K562 (cell line): ENCODE results near the gene ATP6V0C. TPM values are rescaled to one million over a fixed set of nuclear protein-coding genes. Genes with fewer than 3 reads are reported as not detected.

Source experiments
- ARID4B ChIP-seq: sonication (generic); formaldehyde crosslinking; IDR thresholded peaks from 2 replicates; pipeline ENCODE4 v1.8.0; 2022; ENCODE audit warnings: mild to moderate bottlenecking, missing genetic modification reagents
- BHLHE40 ChIP-seq: IDR thresholded peaks from 2 replicates; pipeline ENCODE4 v1.6.1; 2011; ENCODE audit warnings: low read length, improper control_type of control experiment
- CTCF ChIP-seq, 3 experiments: IDR thresholded peaks in 2 of 3; conservative IDR thresholded peaks in 1 of 3; 2 replicates each; pipeline ENCODE4 v1.5.1; 2011 to 2012; ENCODE audit warnings: low read length in 3 of 3, mild to moderate bottlenecking in 3 of 3, control low read depth in 2 of 3, improper control_type of control experiment in 1 of 3, inconsistent platforms in 1 of 3, low read depth in 1 of 3, mixed read lengths in 1 of 3, moderate library complexity in 1 of 3; ENCODE audit not compliant: insufficient read depth in 2 of 3
- FIP1L1 ChIP-seq: fragments of 200-400 bp; formaldehyde crosslinking; IDR thresholded peaks from 2 replicates; pipeline ENCODE4 v1.6.1; 2018; ENCODE audit warnings: mild to moderate bottlenecking, low read depth, low read length; ENCODE audit not compliant: poor library complexity, severe bottlenecking
- GABPB1 ChIP-seq: sonication (generic); formaldehyde crosslinking; IDR thresholded peaks from 2 replicates; pipeline ENCODE4 v1.8.0; 2022; ENCODE audit warnings: mild to moderate bottlenecking, missing genetic modification reagents
- KDM5B ChIP-seq: fragments of 200-600 bp; sonication (generic); IDR thresholded peaks from 2 replicates; pipeline ENCODE4 v1.6.1; 2012; ENCODE audit warnings: low read depth, mild to moderate bottlenecking, moderate library complexity, low read length, control low read depth, inconsistent platforms; ENCODE audit not compliant: insufficient replicate concordance
- L3MBTL2 ChIP-seq: fragments of 450-650 bp; IDR thresholded peaks from 2 replicates; pipeline ENCODE4 v1.6.1; 2016; ENCODE audit warnings: mild to moderate bottlenecking, moderate library complexity
- NEUROD1 ChIP-seq: fragments of 150-350 bp; IDR thresholded peaks from 2 replicates; pipeline ENCODE4 v1.6.1; 2014; ENCODE audit warnings: borderline replicate concordance, low read length, low read depth; ENCODE audit not compliant: partially characterized antibody
- NKRF ChIP-seq: fragments of 450-650 bp; IDR thresholded peaks from 2 replicates; pipeline ENCODE4 v1.6.1; 2016; ENCODE audit warnings: borderline replicate concordance
- POLR2A ChIP-seq: fragments of 450-650 bp; conservative IDR thresholded peaks from 2 replicates; pipeline ENCODE4 v1.6.1; 2016
- PPARD ChIP-seq: fragments of 250-450 bp; sonication (Bioruptor Pico); IDR thresholded peaks from 2 replicates; pipeline ENCODE4 v1.8.0; 2022; ENCODE audit warnings: inconsistent platforms, mild to moderate bottlenecking, moderate library complexity
- SP1 ChIP-seq: sonication (generic); formaldehyde crosslinking; IDR thresholded peaks from 2 replicates; pipeline ENCODE4 v1.8.1; 2022; ENCODE audit warnings: mild to moderate bottlenecking, missing genetic modification reagents
- SPI1 ChIP-seq: IDR thresholded peaks from 2 replicates; pipeline ENCODE4 v1.6.1; 2011; ENCODE audit warnings: low read depth, low read length, control low read depth, borderline replicate concordance
- TCF3 ChIP-seq: sonication (generic); formaldehyde crosslinking; IDR thresholded peaks from 2 replicates; pipeline ENCODE4 v1.4.0; 2020; ENCODE audit warnings: mild to moderate bottlenecking, missing genetic modification reagents
- TFAP4 ChIP-seq: sonication (generic); formaldehyde crosslinking; IDR thresholded peaks from 2 replicates; pipeline ENCODE4 v1.8.0; 2022; ENCODE audit warnings: missing genetic modification reagents, mild to moderate bottlenecking, moderate library complexity, borderline replicate concordance
- ZFP1 ChIP-seq: fragments of 450-650 bp; formaldehyde crosslinking; IDR thresholded peaks from 2 replicates; pipeline ENCODE4 v1.4.0; 2020; ENCODE audit warnings: mild to moderate bottlenecking, mixed read lengths
- ZNF133 ChIP-seq: fragments of 250-450 bp; sonication (Bioruptor Pico); IDR thresholded peaks from 2 replicates; pipeline ENCODE4 v1.4.0; 2020; ENCODE audit warnings: mild to moderate bottlenecking
- ZNF184 ChIP-seq: sonication (generic); formaldehyde crosslinking; IDR thresholded peaks from 2 replicates; pipeline ENCODE4 v1.5.0; 2020; ENCODE audit warnings: missing genetic modification reagents
- polyA plus RNA-seq, 8 experiments: library from polyadenylated mRNA; depleted of rRNA in 4 of 8; stranded (reverse) in 5 of 8; unstranded in 3 of 8; fragments of >200 nt; fragmentation: Nextera tagmentation in 2 of 8; fragmentation: Illumina TruSeq in 1 of 8; extraction: Ambion mirVana in 2 of 8; extraction: Trizol in 1 of 8; gene quantifications; 2 replicates each; pipeline versions ENCODE4 v1.2.1 to v1.2.3, GENCODE V29; 2011 to 2014; ENCODE audit warnings: inconsistent platforms in 1 of 8, missing spikeins in 1 of 8
- total RNA-seq, 7 experiments: library from RNA; depleted of rRNA in 6 of 7; stranded (reverse); fragments of >200 nt in 6 of 7; fragmentation: Illumina TruSeq in 2 of 7; extraction: Trizol in 2 of 7; gene quantifications; 2 replicates each; pipeline versions ENCODE4 v1.2.1 to v1.2.3, GENCODE V29; 2011 to 2021; ENCODE audit warnings: low replicate concordance in 1 of 7

The ATP6V0C gene
- total and polyA plus RNA-seq, 9 of the 15 experiments (the other 6 are each of a cell fraction or from before 2014, with no cell fraction given) = 2.9 to 228 (median 22.7) TPM

GRCh38 chr16:2520784-2521531 is 7.2 kb downstream of the ATP6V0C start (continued):
- peak; percentile 54; the same call in 1 of the 2 replicates for TF ChIP-seq NKRF
- TF ChIP-seq GABPB1 = peak; percentile 21; the same call in 1 of the 2 replicates
- TF ChIP-seq NEUROD1 = no peak
- no peak for TF ChIP-seq PPARD (CRISPR knock-in tag)
- peak; percentile 2; the same call in 1 of the 2 replicates for TF ChIP-seq ARID4B
- peak; percentile 39; the same call in 1 of the 2 replicates for TF ChIP-seq L3MBTL2
- peak; percentile 62 for TF ChIP-seq FIP1L1
- TF ChIP-seq BHLHE40 = no peak
- no peak for TF ChIP-seq ZNF184 (CRISPR knock-in tag)
- peak; percentile 51 for TF ChIP-seq SP1
- no peak for TF ChIP-seq ZFP1 (CRISPR knock-in tag)
- 0 out of 2 replicates have a peak, but pooled peaks have one; percentile 19 for TF ChIP-seq POLR2A
- 0 out of 6 replicates have a peak, but pooled peaks of 2 of the 3 experiments have one; percentile 8 to 17 for TF ChIP-seq CTCF (IDR thresholded peaks at IDR 0.05 in 2 of 3, conservative IDR thresholded peaks at IDR 0.05 in 1 of 3; ENCODE audit: insufficient read depth in 2 of 3, low read depth in 1 of 3, low read length in 3 of 3)
- no peak for TF ChIP-seq KDM5B
- peak; percentile 77; the same call in 1 of the 2 replicates for TF ChIP-seq TFAP4 (CRISPR knock-in tag)
- TF ChIP-seq ZNF133 (CRISPR knock-in tag) = no peak
- 0 out of 2 replicates have a peak, but pooled peaks have one; percentile 11 for TF ChIP-seq TCF3 (CRISPR knock-in tag)
- TF ChIP-seq SPI1 = peak; percentile 69; the same call in 1 of the 2 replicates
